Heart left ventricle (tissue), 16 donors: ENCODE results near the gene SUCO. TPM values are rescaled to one million over a fixed set of nuclear protein-coding genes. Genes with fewer than 3 reads are reported as not detected.

Experiments used
- ATAC-seq, 4 donors: fragments of 200-7000 bp; cut with Tn5 transposase; one replicate each; pipeline ENCODE4 v1.9.1; 2020 to 2022; ENCODE audit warnings: moderate library complexity in 4 of 4, mild to moderate bottlenecking in 3 of 4, moderate number of reproducible peaks in 1 of 4
- DNase-seq, 5 donors: peaks; one replicate each; pipeline ENCODE4 v3.0.0-alpha.2; 2020
- H3K27ac ChIP-seq, 12 donors: fragments of 200-600 bp; sonication (generic) in 4 of 12; one replicate each; pipeline versions ENCODE4 v1.5.0 to v1.8.0; 2016 to 2022; ENCODE audit warnings: mild to moderate bottlenecking in 2 of 12
- H3K27me3 ChIP-seq, 9 donors: fragments of 200-600 bp; sonication (generic) in 2 of 9; one replicate each; pipeline versions ENCODE4 v1.5.1 to v1.8.0; 2016 to 2022; ENCODE audit warnings: mild to moderate bottlenecking in 3 of 9
- H3K36me3 ChIP-seq, 9 donors: fragments of 200-600 bp; sonication (generic) in 2 of 9; one replicate each; pipeline versions ENCODE4 v1.5.0 to v1.8.0; 2018 to 2022; ENCODE audit warnings: mild to moderate bottlenecking in 2 of 9
- H3K4me1 ChIP-seq, 12 donors: fragments of 200-600 bp; sonication (generic) in 4 of 12; one replicate each; pipeline versions ENCODE4 v1.5.0 to v1.8.0; 2016 to 2022; ENCODE audit warnings: mild to moderate bottlenecking in 3 of 12
- H3K4me3 ChIP-seq, 12 donors: fragments of 200-600 bp; sonication (generic) in 4 of 12; one replicate each; pipeline versions ENCODE4 v1.5.0 to v1.8.0; 2017 to 2022; ENCODE audit warnings: mild to moderate bottlenecking in 9 of 12, moderate library complexity in 4 of 12
- H3K9me3 ChIP-seq, 12 donors: fragments of 200-600 bp; sonication (generic) in 4 of 12; one replicate each; pipeline versions ENCODE4 v1.5.0 to v1.8.0; 2016 to 2022; ENCODE audit warnings: mild to moderate bottlenecking in 1 of 12
- POLR2A ChIP-seq, 2 donors: fragments of 450-650 bp; IDR thresholded peaks; one replicate each; pipeline ENCODE4 v1.6.1; 2017; ENCODE audit warnings: antibody characterized with exemption in 2 of 2, mild to moderate bottlenecking in 2 of 2, moderate library complexity in 2 of 2
- WGBS, 4 donors: extraction: QIAGEN DNeasy Blood & Tissue Kit in 2 of 4; methylation state at CpG; one replicate each; pipeline versions ENCODE4 v1.1.5 to v1.1.7; 2013 to 2018; 5-methylcytosine and 5-hydroxymethylcytosine counted together
- intact Hi-C, 10 donors: fragments of 100-400 bp; cut with DNase I; formaldehyde crosslinking; loops; one replicate each; pipeline versions ENCODE4 v1.11.1 to v1.14.2; 2022
- polyA plus RNA-seq, 2 donors: library from polyadenylated mRNA; stranded (reverse); fragments of 200-250 nt; gene quantifications; one replicate each; pipeline ENCODE4 v1.2.3, GENCODE V29; 2013
- total RNA-seq, 9 donors: library from RNA; depleted of rRNA in 2 of 9; stranded (reverse); fragments of >200 nt in 2 of 9; fragmentation: NEBNext Ultra II Directional in 3 of 9; extraction: Animal tissue kit (Norgen Biotek cat#: 25700) in 3 of 9; gene quantifications; one replicate each; pipeline versions ENCODE4 v1.1.0 to v1.2.4, GENCODE V29; 2016 to 2023
- TF ChIP-seq, protein P1 (sequence below), 12 donors: fragments of 200-600 bp; sonication (generic) in 4 of 12; IDR thresholded peaks; one replicate each; pipeline versions ENCODE4 v1.5.0 to v1.8.0; 2018 to 2022; ENCODE audit warnings: antibody characterized with exemption in 12 of 12, mild to moderate bottlenecking in 5 of 12
- donor health status: ischemic (EF 13 %, LVEDD 7.1; RV severe dilation, severe dysfunction).
- donor health status: healthy with polysubstance abuse.
- donor health status: DM: no; HTN: yes; CAD: no.
- donor health status: DM: no; HTN: no; CAD: no.
- donor health status: ischemic (EF 25% LVEDD 6.9; RV normal size, moderate dysfunction).
- donor health status: ischemic (EF 25% LVEDD 5.7; RV mildly dilated, moderate dysfunction).
- donor health status: healthy.
- donor health status: DM: yes; HTN: yes; CAD: no.
- donor health status: ischemic (EF 35%, LVEDD 5.7; RV mildly dilated, moderate dysfunction).
- donor health status: nonischemic (EF 11% LVEDD 7.7; RV severe dilation, severe dysfunction).
- donor health status: DM: yes; HTN: yes; CAD: no.
- donor health status: PGD.
- donor health status: ischemic (EF 29% LVEDD 5.4; RV normal size, mild dysfunction).
- donor health status: nonischemic (EF 23%, LVEDD 6.1; RV moderate dilation, normal function).

The SUCO gene
- total and polyA plus RNA-seq, 11 donors, result 6.7 to 33.4 (median 23.7) TPM

DNA sequence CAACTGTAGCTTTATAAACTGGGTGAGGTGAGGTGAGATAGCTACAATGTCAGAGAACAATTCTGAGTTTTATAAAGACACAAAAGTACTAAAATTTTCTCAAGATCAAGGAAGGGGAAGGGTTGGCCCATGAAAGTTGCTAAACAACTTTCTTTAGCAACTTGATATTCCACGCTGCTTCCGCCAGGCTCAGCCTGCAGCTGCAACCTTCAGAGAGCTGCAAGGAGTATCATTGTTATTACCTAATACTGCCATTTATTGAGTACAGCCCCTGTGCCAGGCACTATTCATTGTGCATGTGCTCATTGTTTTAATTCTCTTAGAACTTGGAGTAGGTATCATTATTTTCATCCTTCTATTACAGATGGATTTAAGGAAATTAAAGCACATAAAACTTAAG, 34.1 kb upstream of the SUCO start:
- intact Hi-C loops, result no loop called here
- no peak for ATAC-seq
- H3K9me3 ChIP-seq, result no peaks in the 10 kb centered on the region
- H3K36me3 ChIP-seq, result no peaks in the 10 kb centered on the region
- TF ChIP-seq POLR2A (IDR thresholded peaks at IDR 0.05), result no peak
- TF ChIP-seq, protein P1, sequence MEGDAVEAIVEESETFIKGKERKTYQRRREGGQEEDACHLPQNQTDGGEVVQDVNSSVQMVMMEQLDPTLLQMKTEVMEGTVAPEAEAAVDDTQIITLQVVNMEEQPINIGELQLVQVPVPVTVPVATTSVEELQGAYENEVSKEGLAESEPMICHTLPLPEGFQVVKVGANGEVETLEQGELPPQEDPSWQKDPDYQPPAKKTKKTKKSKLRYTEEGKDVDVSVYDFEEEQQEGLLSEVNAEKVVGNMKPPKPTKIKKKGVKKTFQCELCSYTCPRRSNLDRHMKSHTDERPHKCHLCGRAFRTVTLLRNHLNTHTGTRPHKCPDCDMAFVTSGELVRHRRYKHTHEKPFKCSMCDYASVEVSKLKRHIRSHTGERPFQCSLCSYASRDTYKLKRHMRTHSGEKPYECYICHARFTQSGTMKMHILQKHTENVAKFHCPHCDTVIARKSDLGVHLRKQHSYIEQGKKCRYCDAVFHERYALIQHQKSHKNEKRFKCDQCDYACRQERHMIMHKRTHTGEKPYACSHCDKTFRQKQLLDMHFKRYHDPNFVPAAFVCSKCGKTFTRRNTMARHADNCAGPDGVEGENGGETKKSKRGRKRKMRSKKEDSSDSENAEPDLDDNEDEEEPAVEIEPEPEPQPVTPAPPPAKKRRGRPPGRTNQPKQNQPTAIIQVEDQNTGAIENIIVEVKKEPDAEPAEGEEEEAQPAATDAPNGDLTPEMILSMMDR (IDR thresholded peaks at IDR 0.05), result no peak
- WGBS, 4 donors, result 95 to 98% (median 96%) methylated on average over 2 of the region's 2 CpGs
- H3K4me1 ChIP-seq, result peaks cover 0 to 17% (median 0%) of the 10 kb centered on the region in 12 donors
- H3K27me3 ChIP-seq, result no peaks in the 10 kb centered on the region
- H3K4me3 ChIP-seq, result no peak overlapping the region
- DNase-seq, result no peak
- H3K27ac ChIP-seq, result no peak overlapping the region

DNA sequence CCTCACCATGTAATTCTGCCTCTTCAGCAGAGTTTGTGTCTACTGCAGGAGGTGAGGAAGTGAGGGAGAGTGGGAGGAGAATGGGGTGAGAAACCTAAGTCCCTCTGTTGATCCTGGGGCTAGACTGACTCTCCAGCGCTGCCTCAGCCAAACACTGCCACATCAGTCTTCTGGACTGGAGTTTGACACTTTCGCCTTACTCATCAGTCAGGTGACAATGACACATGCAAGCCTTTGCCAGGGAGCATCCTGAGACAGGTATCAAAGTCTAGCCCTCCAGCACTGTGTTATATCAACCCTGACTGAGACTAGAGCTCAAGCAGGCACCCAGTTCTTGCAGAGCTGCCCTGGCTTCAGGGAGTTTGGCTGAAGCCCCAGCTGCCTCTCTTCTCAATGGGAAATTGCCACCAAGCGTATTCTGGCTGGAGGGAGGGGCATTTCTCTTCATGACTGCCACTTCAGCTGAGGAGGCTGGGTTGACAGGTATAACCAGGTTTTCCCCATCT, 33.3 kb upstream of the SUCO start:
- ATAC-seq (peak in 3 of 4 donors; percentile 18 to 55 (median 46)), DNase-seq (peak in 1 of 5 donors; percentile 31)
- Histone ChIP-seq H3K27ac (no peak overlapping the region), H3K4me3 (no peak overlapping the region), H3K36me3 (no peaks in the 10 kb centered on the region), H3K4me1 (peaks cover 0 to 17% (median 0%) of the 10 kb centered on the region in 12 donors), H3K9me3 (no peaks in the 10 kb centered on the region), H3K27me3 (no peaks in the 10 kb centered on the region)
- WGBS, 4 donors, result 71 to 84% (median 76%) methylated on average over 3 of the region's 3 CpGs
- no peak for TF ChIP-seq POLR2A (IDR thresholded peaks at IDR 0.05)
- TF ChIP-seq, protein P1 (IDR thresholded peaks at IDR 0.05), result no peak
- intact Hi-C loops, result no loop called here

DNA sequence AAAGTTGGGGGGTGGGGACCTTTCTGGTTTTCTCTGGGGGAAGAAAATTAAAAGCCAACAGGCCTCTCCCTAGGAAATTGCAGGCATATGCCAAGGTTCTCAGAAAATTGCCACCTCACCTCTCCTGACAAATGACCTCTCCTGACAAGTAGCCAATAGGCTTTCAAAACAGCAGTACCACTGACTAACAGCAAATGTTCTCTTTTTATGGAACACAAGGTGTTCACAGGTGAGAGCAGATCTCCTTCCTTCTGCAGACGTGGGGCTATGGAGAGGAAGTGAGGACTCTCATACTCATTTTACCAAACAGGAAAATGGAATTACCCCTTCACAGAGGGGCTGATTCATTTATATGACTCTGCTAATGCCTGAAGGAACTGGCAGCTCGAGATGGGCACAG, 32.7 kb upstream of the SUCO start:
- 71 to 87% (median 82%) methylated on average over 2 of the region's 2 CpGs for WGBS, 4 donors
- no peak for DNase-seq
- TF ChIP-seq POLR2A (IDR thresholded peaks at IDR 0.05), result no peak
- TF ChIP-seq, protein P1 (IDR thresholded peaks at IDR 0.05), result no peak
- ATAC-seq, result no peak
- Histone ChIP-seq H3K27ac (no peak overlapping the region), H3K27me3 (no peaks in the 10 kb centered on the region), H3K4me3 (no peak overlapping the region), H3K4me1 (peaks cover 0 to 17% (median 0%) of the 10 kb centered on the region in 12 donors), H3K9me3 (no peaks in the 10 kb centered on the region), H3K36me3 (no peaks in the 10 kb centered on the region)
- intact Hi-C loops, result no loop called here

DNA sequence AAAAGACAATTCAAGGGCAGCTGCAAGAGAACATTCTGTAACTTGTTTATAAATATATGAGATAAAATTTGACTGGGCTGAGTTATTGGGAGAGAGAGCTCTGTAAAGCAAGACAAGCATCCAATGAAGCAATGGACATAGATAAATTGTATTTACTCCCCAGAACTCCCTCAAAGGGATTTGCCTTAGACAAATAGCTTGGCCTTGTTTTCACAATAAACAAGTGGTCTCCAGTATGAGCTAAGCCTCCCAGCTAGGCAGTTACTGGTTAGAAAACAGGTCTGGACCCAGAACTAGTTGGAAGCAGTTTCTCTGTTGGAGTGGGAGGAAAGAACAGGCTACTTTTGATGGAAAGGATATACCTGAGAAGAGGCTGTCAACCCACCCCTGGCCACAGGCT, 25.2 kb upstream of the SUCO start:
- no peak for ATAC-seq
- intact Hi-C loops, result no loop called here

More for the DNA sequence above, 25.2 kb upstream of the SUCO start:
- Histone ChIP-seq H3K4me1 (no peaks in the 10 kb centered on the region), H3K27me3 (no peaks in the 10 kb centered on the region), H3K36me3 (no peaks in the 10 kb centered on the region), H3K4me3 (no peak overlapping the region), H3K27ac (no peak overlapping the region), H3K9me3 (no peaks in the 10 kb centered on the region)
- DNase-seq, result no peak
- TF ChIP-seq, protein P1 (IDR thresholded peaks at IDR 0.05), result no peak
- no peak for TF ChIP-seq POLR2A (IDR thresholded peaks at IDR 0.05)
